GM21723 (cell line): Measurements from ENCODE around the gene CALD1.

ENCODE experiments used
- ATAC-seq: cut with Tn5 transposase; IDR thresholded peaks from one replicate; pipeline ENCODE4 v1.9.1; 2021; ENCODE audit warnings: mild to moderate bottlenecking, moderate library complexity; ENCODE audit not compliant: unreplicated experiment

CALD1 gene, protein sequence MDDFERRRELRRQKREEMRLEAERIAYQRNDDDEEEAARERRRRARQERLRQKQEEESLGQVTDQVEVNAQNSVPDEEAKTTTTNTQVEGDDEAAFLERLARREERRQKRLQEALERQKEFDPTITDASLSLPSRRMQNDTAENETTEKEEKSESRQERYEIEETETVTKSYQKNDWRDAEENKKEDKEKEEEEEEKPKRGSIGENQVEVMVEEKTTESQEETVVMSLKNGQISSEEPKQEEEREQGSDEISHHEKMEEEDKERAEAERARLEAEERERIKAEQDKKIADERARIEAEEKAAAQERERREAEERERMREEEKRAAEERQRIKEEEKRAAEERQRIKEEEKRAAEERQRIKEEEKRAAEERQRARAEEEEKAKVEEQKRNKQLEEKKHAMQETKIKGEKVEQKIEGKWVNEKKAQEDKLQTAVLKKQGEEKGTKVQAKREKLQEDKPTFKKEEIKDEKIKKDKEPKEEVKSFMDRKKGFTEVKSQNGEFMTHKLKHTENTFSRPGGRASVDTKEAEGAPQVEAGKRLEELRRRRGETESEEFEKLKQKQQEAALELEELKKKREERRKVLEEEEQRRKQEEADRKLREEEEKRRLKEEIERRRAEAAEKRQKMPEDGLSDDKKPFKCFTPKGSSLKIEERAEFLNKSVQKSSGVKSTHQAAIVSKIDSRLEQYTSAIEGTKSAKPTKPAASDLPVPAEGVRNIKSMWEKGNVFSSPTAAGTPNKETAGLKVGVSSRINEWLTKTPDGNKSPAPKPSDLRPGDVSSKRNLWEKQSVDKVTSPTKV

DNA sequence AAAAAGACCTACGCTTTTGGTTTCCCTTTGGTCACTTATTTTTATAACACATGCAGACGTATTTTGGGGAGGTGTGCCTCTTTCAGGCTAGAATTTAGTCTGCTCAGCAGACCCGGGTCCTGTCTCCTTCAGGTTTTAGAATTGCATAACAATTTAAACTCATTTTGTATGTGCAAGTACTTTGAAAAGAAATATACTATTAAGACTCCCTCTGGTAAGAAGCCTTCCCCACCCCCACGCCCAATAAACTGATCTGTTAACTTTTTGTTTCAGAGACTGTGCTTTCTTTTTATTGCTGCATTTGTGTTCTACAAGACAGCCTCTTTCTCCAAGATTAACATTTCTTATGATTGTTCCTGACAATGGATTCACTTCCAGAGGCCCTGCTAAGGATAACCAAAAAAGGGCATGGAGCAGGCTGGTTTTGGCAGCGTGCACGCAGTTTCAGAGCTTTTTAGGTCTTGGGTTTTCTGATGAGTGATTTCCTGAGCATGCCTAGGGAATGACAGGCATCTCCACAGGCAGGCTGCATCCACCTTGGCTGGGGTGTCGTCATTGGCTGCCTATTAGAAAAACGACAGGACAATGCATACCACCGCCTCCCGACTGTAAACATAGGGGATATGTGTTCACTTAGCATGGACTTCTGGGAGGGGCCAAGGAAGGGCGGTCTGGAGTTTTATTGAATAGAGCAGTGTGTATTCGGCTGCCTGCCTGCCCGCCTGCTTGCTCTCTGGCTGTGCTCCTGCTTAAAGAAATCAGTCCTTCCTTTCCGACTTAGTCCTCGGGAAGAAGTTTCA lies at the start of gene CALD1:
Gene CALD1 (plus strand): TSS at position 694 of the 800 bp plus-strand sequence. CDS start 88,100 bp downstream, outside the sequence.
- ATAC-seq, result no peak

DNA sequence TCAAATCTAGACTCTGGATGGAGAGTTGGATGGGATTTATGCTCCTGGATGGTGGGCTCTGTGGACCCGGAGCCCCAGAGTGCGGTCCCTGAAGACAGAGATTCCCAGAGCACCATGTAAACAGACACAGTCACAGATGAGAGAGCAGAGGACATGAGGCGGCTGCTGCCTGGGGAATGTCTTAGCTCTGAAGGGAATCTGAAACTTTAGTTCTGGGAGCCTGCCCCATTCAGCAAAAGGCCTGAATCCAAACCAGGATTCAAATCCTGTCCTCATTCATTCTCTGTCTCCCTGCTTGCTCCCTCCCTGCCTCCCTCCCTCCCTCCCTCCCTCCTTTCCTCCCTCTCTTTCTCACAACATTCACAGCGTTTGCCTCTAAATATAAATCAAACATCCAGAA lies 49.5 kb upstream of the CALD1 start:
- ATAC-seq, result no peak

DNA sequence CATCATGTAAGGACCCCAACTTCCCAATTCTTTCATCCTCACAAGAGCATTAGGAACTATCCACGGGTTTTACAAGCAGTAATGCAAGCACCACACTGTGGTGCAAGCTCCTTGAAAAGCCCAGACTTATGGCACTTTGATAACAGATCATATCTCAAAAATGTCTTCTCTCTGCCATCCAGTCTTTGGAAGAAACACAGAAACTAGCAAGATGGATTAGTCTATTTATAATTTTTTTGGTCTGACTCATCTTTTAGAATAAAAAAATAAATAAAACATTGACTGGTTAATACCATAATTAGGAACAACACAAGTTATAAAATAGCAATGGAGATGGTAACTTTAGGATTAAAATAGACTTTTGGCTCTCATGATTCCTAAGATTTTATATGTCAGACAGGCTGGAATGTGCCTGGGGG lies 49.0 kb upstream of the CALD1 start:
- ATAC-seq, result no peak

DNA sequence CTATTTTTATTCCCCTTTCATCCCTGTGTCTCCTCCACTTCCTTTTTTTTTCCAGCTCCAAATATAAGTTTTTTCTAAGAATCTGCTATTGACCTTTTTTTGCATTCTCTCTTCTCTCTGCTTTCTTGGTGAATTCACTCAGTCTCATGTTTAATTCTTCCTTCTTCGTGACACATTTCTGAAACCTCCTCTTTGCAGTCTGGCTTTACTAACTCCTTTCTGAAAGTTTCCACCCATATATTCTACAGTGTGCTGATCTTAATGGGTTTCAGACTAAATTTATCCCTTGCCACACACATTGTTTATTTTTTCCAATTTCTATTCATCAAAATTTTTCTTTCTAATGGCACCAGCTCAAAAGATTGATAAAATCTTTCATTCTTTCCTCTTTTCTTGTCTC lies 47.8 kb upstream of the CALD1 start:
- ATAC-seq, result no peak

DNA sequence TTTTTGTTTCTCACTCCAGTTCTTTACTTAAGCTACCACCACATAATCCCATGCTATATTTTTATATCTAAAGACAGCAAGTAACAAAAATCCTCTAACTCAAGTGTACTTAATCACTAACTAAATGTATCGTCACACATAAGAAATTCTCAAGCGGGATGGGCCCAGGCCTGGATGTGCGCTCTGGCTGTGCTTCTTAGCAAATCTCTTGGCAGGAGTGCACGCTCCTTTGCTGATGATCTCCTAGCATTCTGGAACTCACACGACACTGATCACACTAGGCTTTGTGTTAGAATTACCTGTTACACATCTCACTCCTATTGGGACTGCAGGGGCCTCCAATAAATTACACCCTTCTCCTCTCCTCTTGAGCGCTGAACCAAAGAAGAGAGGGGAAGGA lies 46.7 kb upstream of the CALD1 start:
- ATAC-seq, result no peak

DNA sequence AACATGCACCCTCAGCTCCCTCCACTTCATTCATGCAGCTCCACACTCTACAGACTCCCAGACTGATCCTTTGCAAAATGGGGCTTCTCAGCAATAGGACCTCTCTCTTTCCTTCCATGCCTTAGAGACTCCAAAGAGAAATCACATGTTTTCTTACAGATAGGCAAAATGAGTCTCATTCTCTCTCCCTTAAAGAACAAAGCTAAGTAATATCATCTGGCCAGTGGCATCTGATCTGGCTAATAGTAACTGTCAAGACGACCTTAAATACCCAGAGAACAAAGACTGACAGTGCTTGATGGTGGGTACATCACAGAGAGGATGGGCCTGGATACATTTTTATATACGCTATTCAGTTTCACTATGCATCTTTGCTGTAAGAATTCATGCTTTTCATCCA lies 43.1 kb upstream of the CALD1 start:
- no peak for ATAC-seq

DNA sequence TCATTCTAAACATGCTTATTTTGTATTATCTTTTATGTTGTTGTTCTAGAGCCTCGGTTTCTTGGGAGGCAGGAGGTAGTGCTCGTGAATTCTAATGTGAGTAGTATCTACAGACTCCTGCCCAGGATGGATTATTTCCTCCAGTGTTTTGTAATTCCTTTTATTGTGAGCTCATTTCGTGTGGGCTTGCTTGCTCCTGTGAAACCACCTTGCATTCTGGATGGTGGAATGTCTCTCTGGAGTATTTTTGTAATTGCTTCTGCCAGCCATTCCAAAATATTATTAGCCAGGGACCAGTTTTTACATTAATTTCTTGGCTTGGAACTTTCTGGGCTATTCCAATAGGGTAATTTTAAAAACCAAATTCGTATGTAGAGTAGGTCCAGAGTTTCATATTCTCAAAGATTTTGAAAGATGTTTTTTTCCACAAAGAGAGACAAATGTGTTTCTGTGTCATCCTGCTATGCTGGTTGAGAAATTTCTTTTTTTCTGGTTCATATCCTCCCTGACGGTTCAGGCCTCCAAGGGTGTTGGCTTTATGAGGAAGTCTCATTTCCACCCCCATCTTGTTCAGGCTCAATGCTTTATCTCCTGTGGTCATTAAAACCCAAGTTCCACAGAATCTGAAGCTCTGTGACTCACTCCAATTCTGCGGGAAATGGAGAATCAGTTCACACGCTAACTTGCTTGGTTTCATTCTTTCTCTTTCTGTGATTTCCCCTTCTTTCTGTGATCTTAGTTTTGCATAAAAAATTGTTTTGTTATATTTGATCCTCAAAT lies 41.7 kb upstream of the CALD1 start:
- ATAC-seq, result no peak

DNA sequence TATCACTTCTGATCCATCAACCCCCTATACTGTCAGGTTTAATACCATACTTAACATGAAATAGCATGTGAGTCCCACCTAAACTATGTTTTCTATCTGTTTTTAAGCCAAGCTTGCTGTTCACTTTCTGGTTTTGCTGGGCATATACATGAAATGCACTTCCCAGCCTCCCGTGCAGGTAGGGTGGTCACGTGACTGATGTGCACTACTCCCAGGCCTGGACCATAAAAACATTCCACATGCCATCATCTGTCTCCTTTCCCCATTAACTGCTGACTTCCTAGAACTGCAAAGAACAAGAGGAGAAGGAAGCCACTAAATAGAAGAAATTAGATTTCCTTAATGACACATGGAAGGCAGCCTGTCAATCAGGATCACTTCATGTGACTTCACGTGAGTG lies 40.1 kb upstream of the CALD1 start:
- no peak for ATAC-seq

DNA sequence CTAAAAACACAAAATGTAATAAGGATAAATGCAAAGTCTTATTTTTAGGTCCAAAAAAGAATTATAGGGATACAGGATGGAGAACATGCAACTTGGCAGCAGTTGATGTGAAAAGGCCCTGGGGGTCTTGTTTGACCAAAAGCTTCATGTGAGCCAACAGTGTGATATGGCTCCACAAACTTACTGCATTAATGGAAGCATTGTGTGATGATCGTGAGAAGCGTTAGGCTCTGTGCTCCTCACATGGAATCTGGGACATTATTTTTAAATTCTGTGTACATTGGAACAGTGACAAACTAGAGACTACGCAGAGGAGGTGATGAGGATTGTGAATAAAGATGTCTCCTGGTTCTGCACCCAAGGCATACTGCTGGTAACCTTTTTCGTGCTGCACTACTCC lies 39.1 kb upstream of the CALD1 start:
- no peak for ATAC-seq

DNA sequence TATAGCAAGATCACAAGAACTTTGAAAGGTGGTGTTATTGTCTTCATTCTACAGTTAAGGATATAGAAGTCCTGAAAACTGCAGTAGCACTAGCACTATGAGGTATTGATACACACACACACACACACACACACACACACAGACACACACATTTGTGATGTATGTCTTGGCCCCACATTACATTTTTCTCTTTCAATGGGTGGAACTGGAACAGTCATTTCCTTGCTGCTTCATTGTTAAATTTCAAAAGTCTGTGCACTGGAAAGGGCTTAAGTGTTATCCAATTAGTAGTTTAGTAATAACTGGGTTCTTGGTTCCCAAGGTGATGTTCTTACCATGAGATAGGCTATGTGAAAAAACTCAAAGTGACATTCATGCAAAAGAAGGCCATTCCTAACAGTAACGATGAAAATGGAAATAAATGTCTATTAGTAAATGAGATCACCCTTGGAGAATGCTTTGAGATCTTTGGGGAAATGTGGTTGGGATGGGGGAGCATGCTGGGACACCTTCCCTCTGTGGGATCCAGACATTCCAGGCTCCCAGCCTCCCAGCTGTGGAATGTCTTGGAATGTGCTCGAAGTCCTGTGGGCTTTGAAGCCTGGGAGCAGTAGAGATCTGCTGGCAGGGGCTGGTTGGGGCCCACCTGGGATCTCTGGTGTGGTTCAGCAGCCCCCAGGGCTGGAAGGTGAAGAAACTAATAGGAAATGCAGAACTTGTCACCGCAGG lies 37.4 kb upstream of the CALD1 start:
- no peak for ATAC-seq

DNA sequence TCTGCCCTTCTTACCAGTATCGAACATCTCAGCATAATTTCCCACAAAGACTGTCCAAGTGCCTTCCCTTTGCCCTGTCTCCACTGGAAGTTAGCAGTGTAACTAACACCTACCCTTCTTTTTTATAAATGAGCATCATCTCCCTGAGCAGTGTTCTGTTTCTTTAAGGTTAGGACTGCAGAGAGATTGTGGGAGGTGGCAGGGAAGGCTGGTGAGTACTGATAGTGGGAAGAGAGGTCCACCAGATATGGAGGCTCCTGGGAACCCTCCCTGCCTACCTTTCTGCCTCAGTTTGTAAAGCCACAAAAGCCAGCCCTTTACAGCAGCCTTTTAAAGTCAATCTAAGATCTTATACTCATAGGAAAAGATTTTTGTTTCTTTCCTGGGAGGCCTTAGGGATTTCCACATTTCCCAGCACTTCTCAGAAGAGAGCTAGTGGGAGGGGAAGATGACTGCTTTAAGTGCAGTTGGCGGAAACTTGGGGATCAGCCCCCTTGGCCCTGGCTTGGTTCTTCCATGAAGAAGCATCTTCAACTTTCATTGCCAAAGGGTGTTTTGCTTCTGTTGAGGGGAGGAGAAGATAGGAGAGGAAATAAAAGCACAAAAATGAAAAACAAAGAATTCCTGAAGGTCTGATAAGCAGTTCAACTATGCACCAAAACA lies 36.6 kb upstream of the CALD1 start:
- ATAC-seq, result no peak

DNA sequence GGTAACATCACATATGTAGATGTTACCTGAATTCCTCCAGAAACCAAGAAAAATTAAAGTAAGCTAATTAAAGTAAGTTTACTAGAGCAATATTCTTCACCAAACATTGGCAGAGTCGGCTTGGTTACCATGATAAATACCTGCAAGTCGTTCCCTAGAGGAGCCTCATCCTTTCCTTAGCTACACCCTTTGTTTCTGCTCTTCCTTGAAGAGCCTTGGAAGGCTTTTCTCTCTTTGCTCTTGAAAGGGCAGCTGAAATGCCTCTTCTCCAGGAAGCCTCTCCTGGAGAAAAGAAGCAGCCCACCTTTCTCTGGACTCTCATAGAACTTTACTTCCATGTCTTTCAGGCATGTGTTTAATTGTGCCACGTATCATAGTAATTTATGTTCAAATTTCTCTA lies 34.9 kb upstream of the CALD1 start:
- ATAC-seq, result no peak

DNA sequence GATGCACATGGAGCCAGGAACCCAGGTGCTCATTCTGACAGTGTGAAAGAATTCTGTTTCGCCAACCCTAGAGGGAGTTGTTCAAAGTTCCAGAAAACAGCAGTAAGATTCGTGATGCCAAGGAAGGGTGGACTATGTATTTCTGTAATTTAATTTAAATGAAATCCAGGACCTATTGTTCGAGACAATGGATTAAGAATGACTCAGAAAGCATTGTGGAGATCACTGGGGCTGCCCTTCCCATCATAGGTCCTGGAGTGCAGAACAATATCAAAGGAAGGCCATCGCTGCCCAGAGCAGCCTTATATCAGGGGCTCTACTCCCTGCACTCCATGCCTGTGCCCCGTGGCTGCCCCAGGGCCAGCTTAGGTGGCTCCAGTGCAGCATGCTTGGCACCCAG lies 32.1 kb upstream of the CALD1 start:
- ATAC-seq, result no peak

DNA sequence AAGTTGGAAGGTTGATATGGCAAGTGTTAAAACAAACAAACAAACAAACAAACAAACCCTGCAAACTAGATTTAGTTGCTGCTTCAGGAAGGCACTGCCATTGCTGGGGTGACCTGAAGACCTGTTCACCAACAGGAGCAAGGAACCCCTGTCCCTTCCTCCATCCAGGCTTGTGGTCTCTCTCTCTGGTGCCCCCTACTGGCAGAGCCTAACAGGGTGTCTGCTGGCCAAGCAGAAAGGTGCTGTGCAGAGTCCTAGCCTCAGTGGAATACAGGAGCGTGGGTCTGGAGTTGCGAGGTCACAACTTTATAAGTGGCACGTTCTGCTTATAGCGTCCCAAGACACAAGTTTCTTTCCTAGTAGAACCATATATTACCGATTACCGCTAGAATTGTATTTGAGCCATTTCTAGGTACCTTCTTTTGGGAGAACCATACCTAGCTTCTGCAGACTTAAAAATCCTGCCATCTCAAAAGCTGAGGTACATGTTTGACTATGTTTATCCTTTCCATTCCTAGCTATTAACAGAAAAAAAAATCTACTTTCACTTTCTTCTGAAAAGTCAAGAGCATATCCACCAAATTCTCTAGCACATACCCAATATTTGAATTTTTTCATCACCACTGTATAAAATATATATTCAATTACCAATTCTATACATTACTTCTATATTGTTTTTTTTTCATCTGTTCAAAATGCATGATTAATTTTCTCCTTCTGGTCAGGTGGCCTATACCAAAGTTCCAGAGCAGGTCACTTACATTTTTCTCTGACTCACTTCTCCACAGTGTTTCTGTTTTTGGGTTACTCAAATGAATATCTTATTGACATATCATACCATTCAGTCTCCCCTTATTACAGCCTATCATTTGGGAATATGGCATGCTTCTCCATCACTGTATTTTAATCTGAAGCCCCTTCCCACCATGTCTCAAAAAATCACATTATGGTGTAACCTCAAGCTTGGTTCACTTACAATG lies 29.1 kb upstream of the CALD1 start:
- ATAC-seq, result peak; percentile 82

DNA sequence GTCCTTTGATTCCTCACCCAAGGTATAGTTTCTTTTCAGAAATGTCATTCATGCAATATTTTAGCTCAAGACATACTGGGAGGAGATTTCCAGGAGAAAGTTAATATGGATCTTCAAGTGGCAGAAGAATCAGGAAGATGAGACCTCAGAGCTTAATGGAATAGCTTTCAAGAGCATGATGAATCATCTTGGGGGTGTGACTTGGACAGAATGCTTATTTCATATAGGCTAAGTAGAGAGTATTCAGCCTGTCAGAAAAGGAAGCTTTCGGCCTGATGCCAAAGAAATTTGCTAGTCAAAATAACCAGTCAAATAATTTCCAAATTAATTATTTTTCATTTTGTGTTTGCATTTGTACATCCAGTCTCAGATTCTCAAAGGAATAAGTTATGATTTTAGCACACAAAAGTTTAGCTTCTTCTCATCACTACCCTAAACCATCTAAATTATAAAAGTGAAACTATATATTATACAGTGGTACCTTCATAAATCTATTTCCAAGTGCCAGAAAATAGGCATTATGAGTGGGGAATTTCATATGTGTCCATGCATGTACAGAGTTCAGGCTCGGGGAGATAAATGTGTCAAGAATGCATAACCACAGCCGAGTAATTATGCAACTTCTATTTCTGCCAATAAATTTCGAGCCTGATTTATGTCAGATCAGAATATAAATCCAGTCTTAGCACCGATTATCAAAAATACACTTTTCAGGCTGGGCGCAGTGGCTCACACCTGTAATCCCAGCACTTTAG lies 27.3 kb upstream of the CALD1 start:
- ATAC-seq, result no peak

DNA sequence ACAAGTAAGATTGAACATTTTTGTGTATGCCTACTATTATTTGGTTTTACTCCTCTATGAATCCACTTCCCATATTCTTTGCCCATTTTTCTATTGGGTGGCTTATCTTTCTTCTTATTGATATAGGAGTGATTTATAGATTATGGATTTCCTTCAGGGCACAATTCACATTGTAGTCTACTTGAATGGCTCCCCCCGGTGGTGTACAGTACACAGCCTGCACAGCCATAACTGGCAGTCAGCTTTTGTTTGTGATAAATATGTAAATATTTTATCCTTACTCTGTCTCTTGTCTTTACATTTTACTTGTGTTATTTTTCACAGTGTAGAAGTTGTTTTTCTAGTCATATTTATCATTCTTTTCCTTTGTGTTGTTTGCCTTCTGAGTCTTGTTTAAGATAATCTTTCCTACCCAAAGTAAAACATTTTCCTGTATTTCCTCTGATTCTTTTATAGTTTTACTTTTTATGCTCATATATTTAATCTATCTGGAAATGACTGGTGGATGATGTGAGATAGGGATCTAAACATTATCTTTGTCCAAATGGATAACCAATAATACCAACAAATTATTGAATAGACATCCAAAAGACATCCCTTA lies 23.9 kb upstream of the CALD1 start:
- no peak for ATAC-seq

DNA sequence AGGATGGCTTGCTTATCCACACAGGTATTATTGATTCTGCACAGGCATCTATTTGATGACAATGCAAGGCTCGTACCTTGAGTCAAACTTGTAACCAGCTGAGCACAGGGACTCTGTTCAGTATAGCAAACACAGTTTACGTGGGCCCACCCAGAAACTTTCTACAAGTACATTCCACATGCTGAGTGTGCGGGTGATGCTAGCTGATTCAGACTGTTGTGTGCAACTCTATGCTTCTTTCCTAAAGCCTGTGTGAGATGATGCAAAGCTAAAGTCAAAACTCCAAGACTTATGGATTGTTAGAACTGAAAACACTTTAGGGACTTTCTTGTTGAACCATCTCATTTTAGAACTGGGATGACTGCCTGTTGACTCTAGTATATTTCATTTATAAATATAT lies 21.5 kb upstream of the CALD1 start:
- ATAC-seq, result no peak
